Mononuclear cell (primary cell): ENCODE data around the gene BNIP1. TPM values are rescaled to one million over a fixed set of nuclear protein-coding genes. Genes with fewer than 3 reads are reported as not detected.
"Not testable (repeated sequence)": the region's sequence is repeated elsewhere in the genome, so short reads cannot be mapped to it uniquely, and the experiment has no call there.

Experiments
- H3K27me3 ChIP-seq: 2 replicates; pipeline ENCODE4 v1.6.0; 2011; ENCODE audit warnings: low read length, control low read depth; ENCODE audit not compliant: insufficient read depth
- H3K4me1 ChIP-seq: 2 replicates; pipeline ENCODE4 v1.5.1; 2011; ENCODE audit warnings: mild to moderate bottlenecking, low read length, control low read depth; ENCODE audit not compliant: insufficient read depth
- H3K4me3 ChIP-seq: 2 replicates; pipeline ENCODE4 v1.5.1; 2011; ENCODE audit warnings: mild to moderate bottlenecking, low read length, moderate library complexity
- H3K9me3 ChIP-seq: 2 replicates; pipeline ENCODE4 v1.5.1; 2011; ENCODE audit warnings: low read depth, mild to moderate bottlenecking, control low read depth, low read length
- total RNA-seq: library from RNA; depleted of rRNA; stranded (reverse); fragments of >200 nt; gene quantifications from one replicate; pipeline ENCODE4 v1.2.3, GENCODE V29; 2012

Gene BNIP1
- total RNA-seq, 1 donor: 24.2 TPM

DNA sequence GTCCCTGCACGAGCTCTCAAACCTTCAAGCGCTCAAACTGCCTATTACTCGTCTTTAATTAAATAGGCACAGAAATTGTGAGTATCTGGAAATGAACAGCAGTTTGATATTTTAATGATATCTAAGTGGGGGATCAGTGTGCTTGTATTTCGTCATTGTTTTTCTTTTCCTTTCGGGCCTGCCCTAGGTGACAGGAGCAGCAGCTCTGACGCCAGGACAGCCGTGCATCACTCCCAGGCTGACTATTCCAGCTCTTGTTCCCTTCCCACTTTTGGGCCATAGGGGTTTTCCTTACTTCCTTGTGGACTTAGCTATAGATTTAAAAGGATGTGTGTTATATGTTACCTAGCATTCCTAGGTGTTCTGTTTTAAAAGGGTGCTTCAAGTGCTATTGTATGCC is 9.5 kb downstream of the BNIP1 start:
- no peaks in the 10 kb centered on the region for H3K9me3 ChIP-seq
- no peaks in the 10 kb centered on the region for H3K27me3 ChIP-seq
- no peak overlapping the region for H3K4me3 ChIP-seq
- no peaks in the 10 kb centered on the region for H3K4me1 ChIP-seq

DNA sequence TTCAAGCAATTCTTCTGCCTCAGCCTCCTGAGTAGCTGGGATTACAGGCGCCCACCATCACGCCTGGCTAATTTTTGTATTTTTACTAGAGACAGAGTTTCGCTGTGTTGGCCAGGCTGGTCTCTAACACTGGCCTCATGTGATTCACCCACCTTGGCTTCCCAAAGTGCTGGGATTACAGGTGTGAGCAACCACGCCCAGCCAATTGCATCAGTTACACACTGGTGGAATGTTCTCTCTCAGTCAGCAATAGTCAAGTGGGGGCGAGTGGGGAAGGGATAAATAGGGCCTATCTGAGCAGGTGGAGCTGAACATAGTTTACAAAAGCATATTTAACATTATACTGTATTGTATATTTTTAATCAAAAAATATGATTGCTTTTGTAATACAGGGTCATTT is 10.3 kb downstream of the BNIP1 start:
- H3K4me3 ChIP-seq, H3K4me1 ChIP-seq, H3K27me3 ChIP-seq, H3K9me3 ChIP-seq: not testable (repeated sequence)

DNA sequence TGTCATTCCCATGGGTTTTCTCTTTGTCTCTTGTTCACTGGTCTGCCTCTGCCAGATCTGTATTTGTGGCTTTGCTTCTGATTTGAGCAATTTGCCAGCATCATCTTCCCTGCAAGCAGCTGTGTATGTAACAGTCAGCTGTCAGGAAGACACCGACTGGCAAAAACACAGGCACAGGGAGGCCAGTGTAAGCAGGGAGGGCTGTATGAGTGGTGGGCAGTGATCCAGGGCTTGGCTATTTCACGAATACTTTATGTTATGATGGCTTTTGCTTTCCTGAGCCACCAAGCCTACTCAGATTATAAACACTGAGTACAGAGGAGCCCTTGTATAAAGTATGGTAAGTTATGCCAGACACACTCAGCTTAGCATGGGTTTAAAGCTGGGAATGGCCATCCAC is 11.6 kb downstream of the BNIP1 start:
- no peaks in the 10 kb centered on the region for H3K27me3 ChIP-seq
- no peaks in the 10 kb centered on the region for H3K4me1 ChIP-seq
- H3K9me3 ChIP-seq: no peaks in the 10 kb centered on the region
- no peak overlapping the region for H3K4me3 ChIP-seq

DNA sequence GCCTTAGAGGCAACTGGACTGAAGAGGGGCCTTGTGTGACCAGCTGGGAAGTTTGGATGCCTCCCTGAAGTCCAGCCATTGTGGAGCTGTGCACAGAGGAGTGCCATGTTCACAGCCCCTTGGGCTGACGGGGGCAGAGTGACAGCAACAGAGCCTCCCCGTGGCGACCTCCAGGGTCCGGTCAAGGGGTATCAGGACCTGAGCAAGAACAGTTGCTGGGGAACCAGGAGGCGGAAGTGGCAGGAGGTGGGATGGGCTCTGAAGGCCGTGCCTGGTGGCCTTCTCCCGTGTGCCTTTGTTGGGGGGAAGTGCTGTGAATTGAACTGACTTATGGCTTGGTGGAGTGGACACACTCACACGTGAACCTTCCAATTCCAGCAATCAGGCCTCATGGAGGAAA is 14.0 kb downstream of the BNIP1 start:
- Histone ChIP-seq H3K27me3 (no peaks in the 10 kb centered on the region), H3K4me3 (no peak overlapping the region), H3K9me3 (no peaks in the 10 kb centered on the region), H3K4me1 (no peaks in the 10 kb centered on the region)

DNA sequence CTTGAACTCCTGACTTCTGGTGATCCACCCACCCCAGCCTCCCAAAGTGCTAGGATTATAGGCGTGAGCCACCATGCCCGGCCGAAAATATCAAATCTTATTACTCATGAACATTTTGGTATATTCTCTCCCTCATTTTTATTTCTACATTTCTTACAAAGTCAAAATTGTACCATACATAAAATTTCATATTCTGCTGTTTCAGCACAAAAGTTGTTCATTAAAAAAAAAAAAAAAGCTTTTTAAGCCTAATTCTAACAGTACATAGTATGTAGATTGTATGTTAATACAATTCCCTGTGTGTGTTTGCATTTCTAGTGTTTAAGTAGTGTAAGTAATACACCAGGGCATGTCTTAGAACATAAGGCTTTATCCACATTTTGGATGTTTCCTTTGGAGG is 14.9 kb downstream of the BNIP1 start:
- Histone ChIP-seq H3K9me3 (no peaks in the 10 kb centered on the region), H3K4me3 (no peak overlapping the region), H3K27me3 (no peaks in the 10 kb centered on the region), H3K4me1 (no peaks in the 10 kb centered on the region)

DNA sequence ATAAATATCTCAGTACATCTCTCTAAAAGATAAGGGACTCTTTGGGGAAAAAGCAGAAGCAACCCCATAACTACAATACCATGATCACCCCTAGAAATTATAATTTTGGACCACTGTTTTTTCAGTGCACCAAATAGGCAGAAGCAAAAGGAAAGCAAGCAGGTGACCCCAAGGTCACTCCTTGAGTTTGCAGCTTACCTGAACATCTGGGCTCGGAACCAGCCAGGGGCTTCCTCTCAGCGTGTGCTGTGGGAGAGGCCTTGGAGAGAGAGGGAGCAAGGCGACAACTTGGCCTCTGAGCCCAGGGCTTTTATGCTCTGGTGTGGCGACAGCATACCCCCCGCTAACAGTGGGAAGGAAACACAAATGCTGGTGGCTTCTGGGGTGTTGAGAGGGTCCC is 16.8 kb downstream of the BNIP1 start:
- no peaks in the 10 kb centered on the region for H3K9me3 ChIP-seq
- no peaks in the 10 kb centered on the region for H3K27me3 ChIP-seq
- no peaks in the 10 kb centered on the region for H3K4me1 ChIP-seq
- no peak overlapping the region for H3K4me3 ChIP-seq

DNA sequence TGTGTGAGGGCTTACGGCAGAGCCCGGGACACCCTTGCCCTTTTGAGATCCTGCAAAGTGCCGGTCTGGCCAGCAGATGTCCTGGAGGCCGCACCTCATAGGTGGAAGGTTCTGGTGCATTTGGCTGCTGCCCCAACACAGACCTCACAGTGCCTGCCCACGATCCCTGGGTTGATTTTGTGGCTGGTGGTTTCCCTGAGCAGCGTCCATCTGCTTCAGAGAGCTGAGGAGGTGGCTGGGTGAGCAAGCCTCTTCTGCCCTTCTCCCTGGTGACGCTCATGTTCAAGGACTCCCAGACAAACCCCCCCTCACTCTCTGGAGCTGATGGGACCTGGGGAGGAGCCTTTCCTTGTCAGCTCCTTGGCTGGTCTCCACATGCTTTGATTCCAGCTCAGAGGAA is 18.9 kb downstream of the BNIP1 start:
- Histone ChIP-seq H3K4me1 (no peaks in the 10 kb centered on the region), H3K27me3 (no peaks in the 10 kb centered on the region), H3K4me3 (no peak overlapping the region), H3K9me3 (no peaks in the 10 kb centered on the region)

DNA sequence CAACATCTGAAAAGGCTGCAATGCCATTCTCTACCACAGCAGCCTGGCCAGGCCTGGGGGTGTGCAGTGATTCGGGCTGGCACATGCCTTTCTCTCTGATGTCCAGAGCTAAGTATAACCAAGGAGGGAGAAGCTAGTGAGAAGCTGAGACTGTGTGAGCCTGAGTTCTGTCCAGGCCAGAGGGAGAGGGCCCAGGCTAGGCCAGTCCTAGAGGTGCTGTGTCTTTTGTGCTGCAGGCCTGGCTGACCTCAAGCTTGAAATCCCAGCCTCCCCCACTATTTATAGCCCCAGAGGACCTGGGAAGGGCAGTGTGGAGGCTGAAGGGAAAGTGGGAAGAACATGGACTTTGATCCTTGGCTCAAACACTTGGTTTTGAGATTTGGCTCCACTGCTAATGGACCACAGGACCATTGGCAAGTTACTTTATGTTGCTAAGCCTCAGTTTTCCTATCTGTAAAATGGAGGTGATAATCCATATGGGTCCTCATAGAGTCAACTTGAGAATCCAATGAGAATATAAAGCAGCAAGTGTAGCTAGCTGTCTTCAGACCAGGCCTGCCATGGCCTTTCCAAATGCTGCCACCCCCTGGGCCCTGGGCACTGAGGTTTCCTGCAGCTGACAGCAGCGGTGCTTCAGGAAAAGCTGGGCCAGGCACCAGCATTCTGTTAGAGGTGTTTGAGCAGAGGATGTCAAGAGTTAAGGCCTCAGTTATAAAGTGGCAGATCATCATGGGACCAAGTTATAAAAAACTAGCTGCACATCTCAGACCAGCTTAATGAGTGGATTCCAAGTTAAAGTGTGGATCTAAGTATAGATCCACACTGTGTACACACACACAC is 21.1 kb downstream of the BNIP1 start:
- Histone ChIP-seq H3K27me3 (no peaks in the 10 kb centered on the region), H3K4me3 (no peak overlapping the region), H3K9me3 (no peaks in the 10 kb centered on the region), H3K4me1 (no peaks in the 10 kb centered on the region)

DNA sequence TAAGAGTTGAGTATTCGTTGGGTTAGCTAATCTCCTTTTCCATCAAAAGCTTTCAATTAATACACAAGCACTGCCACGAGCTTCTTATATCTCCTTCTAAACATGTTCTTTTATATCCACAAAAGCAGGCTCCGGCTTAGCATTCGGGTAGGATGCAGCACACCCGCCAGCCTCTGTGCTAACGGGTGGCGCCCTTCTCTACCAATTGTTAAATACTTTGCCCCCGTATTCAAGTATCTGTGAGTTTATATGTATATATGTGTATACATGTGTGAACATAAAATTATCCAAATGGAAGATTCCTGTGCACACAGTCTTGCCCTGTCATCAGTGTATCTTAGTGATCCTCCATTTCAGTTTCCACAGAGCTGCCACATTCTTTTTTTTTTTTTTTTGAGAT is 27.8 kb downstream of the BNIP1 start:
- Histone ChIP-seq H3K4me3 (no peak overlapping the region), H3K27me3 (no peaks in the 10 kb centered on the region), H3K9me3 (no peaks in the 10 kb centered on the region), H3K4me1 (no peaks in the 10 kb centered on the region)

DNA sequence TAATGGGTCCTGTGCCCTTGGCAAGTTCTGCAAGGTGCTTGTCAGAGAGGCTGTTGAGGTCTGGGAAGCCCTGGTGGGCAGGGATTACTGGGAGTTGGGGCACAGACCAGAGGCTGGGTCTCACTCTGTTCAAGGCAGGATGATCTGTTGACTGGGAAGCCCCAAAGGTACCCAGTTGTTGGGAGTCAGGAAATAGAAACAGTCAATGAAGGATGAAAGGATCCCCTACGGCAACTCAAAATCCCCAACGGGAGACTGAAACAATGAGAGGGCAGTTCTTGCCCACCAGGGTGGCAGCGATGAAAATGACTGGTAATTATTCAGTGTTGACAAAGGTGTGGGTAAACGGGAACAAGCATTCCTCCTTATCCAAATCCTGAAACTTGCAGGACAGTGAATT is 31.2 kb downstream of the BNIP1 start:
- Histone ChIP-seq H3K9me3 (no peaks in the 10 kb centered on the region), H3K4me1 (no peaks in the 10 kb centered on the region), H3K4me3 (no peak overlapping the region), H3K27me3 (no peaks in the 10 kb centered on the region)

DNA sequence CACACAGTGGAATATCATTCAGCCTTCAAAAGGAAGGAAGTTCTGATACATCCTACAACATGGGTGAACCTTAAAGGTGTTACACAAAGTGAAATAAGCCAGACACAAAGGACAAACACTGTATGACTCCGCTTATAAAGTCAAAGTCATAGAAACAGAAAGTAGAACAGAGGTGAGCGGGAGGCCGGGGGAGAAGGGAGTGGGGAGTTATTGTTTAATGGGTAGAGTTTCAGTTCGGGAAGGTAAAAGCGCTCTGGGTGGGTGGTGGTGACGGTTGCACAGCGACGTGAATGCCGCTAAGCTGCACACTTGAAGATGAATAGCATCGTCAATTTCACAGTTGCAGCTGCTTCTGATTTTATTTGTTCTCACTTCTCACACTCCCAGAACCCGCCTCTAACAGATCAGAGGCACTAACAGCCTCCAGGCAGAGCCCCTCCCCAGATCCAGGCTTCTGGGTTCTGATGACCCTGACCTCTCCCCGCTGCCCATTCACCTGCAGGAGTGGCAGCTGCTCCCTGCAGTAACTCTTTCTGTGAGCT is 34.1 kb downstream of the BNIP1 start:
- Histone ChIP-seq H3K9me3 (no peaks in the 10 kb centered on the region), H3K4me1 (no peaks in the 10 kb centered on the region), H3K4me3 (no peak overlapping the region), H3K27me3 (no peaks in the 10 kb centered on the region)

DNA sequence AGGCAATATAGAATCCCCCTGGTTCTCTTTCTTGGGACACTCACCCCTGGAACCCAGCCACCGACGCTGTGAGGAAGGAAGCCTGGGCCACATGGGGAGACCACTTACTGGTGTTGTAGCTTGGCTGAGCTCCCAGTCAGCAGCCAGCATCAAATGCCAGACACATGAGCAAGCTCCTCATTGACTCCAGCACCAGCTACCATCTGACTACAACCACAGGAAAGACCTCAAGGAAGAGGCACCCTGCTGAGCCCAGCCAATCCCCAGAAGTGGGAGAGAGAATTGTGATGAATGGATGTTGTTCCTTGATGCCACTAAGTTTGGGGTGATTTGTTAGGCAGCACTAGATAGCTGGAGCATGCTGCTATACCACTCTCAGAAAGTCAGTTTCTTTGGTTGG is 36.0 kb downstream of the BNIP1 start:
- Histone ChIP-seq H3K4me1 (no peaks in the 10 kb centered on the region), H3K4me3 (no peak overlapping the region), H3K27me3 (no peaks in the 10 kb centered on the region), H3K9me3 (no peaks in the 10 kb centered on the region)

DNA sequence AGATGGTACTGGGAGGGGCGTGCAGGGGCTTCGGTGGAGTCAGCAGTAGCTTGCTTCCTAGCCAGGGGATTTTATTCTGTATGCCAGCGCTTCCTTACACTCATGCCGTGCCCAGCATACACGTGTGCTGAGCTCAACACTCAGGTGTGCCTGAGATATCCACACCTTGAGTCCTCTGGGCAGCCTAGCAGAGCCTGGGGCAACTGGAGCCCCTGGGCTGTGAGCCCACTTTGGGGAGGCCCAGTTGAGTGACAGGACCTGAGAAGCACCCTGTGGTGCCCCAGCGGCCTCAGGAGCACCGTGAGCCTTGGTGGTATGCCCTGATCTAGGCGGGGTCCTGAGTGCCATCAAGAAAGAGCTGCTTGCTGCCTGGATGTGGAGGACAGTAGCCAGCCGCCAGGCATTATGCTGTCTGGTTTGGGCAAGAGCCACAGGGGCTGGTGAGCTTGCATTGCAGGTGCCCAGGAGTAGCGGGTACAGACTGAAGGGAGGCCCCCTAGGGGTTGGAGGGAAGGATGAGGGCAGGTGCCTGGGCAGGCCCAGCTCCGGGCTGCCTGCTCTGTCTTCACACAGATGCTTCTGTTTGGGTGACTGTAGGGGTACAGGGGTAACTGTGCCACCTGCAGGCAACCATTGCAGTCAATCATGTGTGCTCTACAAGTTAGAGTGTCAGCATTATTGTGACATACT is 42.9 kb downstream of the BNIP1 start:
- Histone ChIP-seq H3K4me3 (no peak overlapping the region), H3K9me3 (no peaks in the 10 kb centered on the region), H3K27me3 (no peaks in the 10 kb centered on the region), H3K4me1 (no peaks in the 10 kb centered on the region)

DNA sequence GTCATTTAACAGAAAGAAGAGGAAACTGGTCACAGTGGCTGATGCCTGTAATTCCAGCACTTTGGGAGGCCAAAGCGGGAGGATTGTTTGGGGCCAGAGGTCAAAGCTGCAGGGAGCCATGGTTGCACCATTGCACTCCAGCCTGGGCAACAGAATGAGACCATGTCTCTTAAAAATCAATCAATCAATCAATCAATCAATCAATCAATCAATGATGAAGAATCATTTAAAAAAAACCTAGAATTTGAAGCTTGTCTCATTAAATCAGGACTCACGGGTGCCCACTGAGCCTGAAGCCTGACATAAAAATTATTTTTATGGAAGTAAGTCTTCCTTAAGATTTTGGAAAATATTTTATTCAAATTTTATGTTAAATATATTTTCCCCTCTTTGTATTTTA is 43.9 kb downstream of the BNIP1 start:
- Histone ChIP-seq H3K9me3 (no peaks in the 10 kb centered on the region), H3K4me3 (no peak overlapping the region), H3K4me1 (no peaks in the 10 kb centered on the region), H3K27me3 (no peaks in the 10 kb centered on the region)

DNA sequence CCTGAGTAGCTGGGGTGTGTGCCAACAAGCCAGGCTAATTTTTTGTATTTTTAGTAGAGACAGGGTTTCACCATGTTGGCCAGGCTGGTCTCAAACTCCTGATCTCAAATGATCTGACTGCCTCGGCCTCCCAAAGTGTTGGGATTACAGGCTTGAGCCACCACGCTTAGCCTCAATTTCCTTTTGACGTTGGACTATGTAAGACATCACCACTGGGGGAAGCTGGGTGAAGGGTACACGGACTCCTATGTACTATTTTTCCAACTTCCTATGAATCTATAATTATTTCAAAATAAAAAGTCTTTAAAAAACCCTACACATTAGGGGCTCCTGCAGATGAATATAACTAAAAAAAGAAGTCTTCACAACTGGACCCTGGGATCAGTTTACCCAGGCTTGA is 46.7 kb downstream of the BNIP1 start:
- Histone ChIP-seq H3K4me3 (no peak overlapping the region), H3K27me3 (no peaks in the 10 kb centered on the region), H3K4me1 (no peaks in the 10 kb centered on the region), H3K9me3 (no peaks in the 10 kb centered on the region)

DNA sequence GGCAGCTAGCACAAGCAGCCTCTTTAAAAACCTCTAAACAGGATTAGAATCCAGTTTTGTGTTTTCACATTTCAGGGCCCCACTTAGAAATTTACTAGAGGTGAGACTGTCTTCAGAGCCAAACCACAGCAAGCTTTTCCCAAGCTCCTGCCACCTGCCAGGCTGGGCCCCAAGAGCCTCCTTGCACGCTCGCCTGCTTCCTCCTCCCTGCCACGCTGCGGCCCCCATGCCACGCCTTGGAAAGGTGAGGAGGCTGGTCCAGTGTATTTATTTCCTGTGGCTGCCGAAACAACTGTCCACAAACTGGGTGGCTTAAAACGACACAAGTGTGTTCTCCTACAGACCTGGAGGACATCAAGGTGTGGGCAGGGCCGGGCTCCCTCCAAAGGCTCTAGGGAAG is 47.2 kb downstream of the BNIP1 start:
- Histone ChIP-seq H3K4me3 (no peak overlapping the region), H3K9me3 (no peaks in the 10 kb centered on the region), H3K4me1 (no peaks in the 10 kb centered on the region), H3K27me3 (no peaks in the 10 kb centered on the region)
